ENCODE results near the gene NEURL3.

NEURL3 gene

DNA sequence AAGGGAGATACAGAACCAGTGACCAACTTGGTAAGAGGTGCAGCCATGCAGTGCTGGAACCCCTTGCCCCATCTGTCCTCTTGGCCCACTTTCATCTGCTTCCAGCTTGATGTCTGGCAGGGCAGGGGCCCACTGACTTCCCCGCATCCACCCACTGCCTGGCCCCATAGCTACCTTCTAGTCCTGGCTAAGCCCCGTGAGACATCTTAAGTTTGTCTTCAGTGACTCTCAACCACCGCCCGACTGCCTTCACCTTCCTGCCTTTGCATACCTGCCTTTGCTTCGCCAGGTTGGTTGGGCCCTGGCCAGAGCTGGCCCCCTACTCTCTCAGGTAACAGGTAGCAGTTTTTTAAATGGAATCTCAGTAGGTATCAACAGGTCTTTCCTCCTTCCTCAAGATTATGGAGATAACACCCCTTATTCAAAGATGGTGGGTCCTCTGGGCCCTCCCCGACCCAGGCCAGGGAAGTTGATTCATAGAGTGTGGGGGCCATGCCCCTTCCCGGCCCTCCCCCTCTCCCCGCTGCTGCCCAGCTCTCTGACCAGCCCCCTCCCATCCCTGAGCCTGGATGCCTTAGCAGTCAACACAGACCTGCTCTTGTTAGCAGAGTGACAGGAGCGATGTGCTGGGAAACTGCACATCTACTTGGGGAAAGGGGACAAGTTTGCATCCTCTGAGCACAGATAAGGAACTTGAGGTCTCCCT is 34.2 kb upstream of the NEURL3 start:
- no peak for DNase-seq

DNA sequence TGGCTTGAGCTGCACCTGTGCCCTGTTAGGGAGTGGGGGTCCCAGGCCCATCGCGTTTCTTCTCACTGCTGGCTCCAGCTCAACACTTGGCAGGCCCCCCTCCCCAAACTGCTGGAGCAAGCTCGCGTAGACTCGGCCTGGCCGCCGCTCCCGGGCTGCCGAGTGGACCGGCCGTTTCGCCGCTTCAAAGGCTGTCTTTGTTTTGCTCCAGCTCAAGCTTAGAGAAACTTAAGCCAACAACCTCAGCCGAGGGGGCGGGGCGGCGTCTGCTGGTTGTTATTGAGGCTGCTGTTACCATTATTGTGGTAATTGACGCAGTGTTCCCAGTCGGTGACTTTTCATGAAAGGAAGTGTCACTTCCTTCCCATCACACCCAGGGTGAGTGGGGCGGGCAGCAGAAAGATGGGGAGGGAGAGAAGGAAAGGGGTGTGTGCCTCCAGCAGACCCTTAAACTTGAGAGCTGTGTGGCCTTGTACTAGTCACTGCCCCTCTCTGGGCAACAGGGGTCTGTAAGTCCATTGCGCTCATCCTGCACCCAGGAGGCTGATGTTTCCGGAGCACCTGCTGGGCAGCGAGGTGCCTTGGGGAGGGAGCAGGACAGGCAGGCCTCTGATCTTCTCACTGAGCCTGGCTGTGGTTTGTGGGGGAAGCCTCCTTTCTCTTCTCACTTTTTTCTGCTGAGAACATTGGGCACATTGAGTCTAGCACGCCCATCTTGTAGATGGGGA is 33.5 kb upstream of the NEURL3 start:
- peak; percentile 80 for DNase-seq

DNA sequence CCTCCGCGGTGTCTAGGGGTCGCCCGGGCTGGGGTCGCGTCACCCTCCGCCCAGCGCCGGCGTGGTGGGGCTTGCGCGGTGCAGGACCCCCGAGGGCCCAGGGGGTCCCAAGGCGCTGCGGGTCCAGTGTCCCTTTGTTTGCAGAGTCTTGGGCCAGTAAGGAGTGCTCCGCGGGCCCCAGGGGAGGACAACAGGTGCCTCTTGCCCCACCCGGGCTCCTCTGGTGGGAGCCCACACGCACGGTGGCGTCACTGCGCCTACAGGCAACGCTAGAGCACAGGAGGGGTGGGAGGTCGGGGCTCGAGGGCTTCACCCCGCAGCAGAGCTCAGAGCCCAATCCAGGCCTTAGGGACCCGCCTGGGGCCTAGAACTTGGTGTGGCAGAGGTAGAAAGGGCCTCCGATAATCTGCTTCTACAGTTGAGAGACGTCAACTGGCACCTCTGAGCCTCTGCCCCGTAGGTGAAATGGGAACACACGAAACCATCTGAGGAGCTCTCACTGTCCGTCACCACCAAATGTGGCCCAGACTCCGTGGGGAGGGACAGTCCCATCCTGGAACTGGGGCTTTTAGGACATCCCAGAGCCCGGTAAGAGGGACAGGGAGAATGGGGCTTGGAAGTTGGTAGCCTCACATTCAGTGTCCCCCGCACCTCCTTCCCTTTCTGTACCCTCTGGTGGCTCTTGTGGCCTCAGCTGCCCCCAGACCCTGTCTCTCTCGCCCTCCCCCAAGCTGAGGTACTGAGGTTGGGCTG is 32.8 kb upstream of the NEURL3 start:
- no peak for DNase-seq

DNA sequence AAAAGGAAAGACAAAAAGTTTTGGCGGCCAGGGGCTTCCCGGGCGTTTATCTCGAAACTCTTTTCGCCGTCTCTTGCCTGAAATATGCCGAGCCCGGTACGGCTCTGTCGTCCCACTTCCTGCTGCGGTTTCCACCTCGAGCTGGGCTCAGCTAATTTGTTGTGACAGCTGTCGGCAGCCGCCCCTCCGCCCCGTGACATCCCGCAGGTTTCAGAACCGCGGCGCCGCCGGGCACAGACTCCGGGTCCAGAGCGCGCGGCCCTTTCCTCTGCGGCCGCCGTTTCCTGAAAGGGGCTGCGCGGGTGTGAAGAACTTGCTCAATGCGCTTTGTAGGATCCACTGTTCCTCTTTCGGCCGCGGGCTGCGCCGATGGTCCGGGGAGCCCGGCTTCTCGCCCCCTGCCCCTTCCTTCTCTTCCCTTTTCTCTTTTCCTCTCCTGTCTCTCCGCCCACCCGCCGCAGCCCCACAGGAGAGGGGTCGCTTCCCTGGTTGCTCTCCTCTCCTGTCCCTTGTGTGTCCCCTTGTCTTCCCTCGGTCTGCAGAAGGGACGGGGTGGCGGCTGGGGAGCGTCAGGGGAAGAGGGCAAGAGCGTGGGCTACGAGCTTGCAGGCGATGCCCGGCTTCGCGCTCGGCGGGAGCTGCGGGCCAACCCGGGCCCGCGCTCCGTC is 32.0 kb upstream of the NEURL3 start:
- DNase-seq: peak; percentile 33

DNA sequence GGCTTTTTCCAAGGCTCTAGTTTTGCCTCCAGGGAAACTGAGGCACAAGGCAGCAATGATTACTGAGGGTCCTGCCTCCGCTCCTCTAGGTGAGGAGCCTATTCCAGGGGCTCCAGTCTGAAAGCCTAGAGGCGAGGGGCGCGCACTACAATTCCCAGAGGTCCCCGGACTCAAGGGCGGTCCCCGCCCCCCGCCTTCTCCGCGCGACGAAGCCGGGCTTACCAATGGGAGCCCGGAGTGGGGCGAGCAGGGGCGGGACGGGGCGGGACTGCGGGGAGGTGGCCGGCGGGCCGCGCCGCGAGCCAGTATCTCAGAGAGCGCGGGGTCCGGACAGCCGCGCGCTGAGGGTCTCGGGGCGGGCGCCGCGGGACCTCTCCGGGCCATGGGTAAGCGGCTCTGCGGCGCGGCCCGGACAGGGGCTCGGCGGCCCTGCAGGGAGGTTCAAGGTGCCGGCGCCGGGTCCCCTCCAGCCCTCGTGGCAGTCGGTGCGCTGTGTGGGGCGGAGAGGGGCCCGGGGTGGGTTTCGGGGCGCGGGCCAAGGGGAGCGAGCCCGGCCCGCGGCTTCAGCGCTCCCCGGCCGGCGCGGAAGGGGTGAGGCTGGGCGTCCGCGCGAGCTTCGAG is 31.4 kb upstream of the NEURL3 start, which contains the start of gene ARID5A:
Gene ARID5A, plus strand, starts transcription at position 308 of the 621 bp plus-strand sequence. Its CDS starts 75 bp downstream, at position 383.
- peak; percentile 92 for DNase-seq

DNA sequence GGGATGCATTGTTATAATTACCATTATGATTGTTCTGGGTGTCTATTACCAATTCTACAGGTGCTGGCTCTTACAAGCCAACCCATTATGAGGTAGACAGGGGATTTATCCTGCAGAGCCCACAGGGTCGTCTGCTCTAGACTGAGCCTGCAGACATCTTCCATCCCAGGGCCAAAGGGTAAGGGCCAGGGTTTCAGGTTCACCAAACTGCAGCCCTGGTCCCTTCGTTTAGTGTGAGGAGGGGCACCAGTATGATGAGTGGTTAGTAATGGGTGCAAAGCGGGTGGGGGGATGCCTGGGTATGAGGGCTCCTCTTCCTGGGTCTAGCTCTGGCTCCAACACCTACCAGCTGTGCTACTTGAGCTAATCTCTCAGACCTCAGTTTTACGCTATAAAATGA is 30.2 kb upstream of the NEURL3 start:
- no peak for DNase-seq

DNA sequence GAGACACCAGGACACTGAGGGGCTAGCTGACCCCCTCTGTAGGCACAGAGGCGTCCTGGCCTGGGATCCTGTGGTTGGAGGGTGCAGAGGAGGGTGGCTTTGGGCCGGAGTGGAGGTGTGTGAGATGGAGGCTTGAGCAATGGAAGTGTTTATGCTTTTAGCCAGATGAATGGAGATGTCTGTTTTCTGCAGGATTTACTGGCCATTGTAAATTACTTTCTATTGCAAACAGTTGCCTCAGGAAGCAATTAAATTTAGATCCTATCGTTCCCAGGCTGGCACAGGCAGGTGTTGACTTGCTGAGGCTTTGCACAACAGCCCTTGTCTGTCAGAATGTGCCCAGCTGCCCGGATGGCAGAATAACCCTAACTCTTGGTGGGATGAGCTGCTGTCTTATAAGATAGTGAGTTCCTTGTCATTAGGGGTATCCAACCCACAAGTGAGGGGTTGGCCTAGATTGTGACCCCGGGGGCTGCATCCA is 29.6 kb upstream of the NEURL3 start:
- no peak for DNase-seq

DNA sequence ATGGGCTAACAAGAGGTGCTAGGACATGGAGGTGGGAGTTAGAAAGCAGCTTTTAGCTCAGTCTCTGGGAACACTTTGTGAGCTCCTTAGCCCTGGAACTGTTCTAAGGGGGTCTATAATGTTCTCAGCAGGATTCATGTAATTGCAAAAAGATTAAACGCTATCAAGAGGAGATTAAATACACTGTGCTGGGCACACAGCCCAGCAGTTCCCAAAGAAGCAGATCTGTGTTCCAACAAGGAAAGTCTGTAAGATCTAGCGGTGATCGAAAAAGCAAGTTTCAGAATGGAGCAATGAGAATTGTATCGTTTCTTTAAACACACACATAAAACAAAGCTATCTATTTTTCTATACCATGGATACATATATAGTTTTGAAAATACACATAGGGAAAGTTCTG is 29.0 kb upstream of the NEURL3 start:
- DNase-seq: no peak

DNA sequence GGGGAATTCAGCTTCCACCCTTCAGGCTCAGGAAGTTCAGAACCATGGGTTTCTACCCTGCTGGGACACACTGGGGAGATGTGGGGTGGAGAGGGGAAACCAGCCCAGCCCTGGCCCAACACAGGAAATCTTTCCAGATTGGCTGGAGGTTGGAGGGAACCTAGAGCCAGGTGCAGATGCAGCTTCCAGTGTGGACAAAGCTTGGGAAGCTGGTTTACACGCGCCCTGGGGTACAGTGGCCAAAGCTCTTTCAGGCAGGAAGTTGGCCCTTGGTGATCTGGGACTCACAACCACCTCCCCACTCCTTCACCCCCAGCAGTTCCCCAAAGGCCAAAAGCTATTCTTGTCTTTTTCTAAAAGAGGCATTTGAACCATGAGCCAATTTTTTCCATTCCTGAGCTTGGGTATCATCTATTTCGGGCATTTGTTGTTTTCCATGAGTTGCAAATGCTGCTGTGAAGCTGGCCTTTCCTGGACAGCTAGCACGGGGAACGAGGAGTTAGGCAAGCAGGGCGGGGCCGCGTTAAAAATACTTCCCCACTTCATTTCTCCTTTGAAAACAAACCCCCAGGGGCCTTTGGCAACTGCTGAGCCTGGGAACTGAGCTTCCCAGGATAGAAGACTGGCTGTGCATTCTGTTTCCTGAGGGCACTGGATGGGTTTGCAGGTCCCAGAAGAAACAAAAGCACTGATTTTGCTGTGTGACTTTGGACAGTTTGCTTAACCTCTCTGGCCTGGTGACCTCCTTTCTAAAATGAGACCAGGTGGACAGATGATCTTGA is 28.3 kb upstream of the NEURL3 start:
- DNase-seq: peak; percentile 19

DNA sequence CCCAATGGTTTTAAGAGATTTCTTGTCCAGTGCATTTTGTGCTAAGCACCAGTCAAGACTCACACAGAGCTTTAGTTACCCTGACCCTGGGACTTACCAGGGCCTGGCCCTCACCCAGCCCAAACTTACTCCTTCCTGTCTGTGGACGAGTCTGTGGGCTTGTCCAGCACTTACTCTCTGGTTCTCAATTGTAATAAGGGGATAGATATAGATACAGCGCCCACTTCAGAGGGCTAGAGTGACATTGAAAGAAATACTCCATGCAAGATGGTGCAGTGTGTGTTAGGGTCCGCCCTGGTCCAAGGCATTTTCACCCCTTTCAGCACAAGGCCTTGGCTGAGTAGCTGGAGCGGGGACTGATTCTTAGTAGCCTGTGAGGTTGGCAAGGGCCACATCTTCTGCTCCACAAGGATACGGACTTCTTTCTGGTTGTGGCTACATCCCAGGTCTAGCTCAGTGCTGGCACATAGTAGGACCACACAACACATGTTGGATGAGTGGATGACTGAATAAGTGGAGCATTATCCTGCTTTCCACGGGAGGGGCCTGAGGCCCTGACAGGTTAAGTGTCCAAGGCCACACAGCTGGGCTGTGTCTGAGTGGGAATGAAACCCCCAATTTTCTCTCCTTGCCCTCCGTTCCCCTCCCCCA is 27.6 kb upstream of the NEURL3 start:
- no peak for DNase-seq

DNA sequence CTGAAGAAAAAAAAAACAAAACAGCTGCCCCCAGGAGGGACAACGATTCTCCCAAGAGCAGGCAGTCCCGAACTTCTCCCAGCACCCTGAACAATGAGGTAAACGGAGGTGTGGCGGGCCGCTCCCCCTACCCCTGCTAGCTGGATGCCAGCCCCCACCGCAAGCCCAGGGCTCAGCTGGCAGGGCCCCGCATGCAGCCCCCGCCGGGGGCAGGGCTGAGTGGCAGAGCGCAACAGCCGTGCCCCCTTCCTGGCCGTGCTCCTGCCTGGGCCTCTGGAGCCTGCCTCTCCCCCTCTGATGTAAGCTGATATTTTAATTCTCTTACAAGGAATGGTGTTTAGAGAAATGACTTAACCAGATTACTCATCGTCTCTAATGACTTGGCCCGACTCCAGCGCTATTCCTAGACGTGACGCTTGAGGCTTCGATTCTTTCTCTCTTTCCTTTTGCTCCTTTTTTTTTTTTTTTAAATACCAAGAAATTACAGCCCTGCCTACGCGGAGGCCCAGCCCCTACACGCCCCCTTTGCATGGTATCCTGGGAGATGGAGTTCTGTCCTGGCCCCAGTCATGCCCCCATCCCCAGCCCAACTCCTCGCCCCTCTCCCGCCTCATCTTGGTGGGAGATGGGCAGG is 26.8 kb upstream of the NEURL3 start:
- DNase-seq: peak; percentile 32

DNA sequence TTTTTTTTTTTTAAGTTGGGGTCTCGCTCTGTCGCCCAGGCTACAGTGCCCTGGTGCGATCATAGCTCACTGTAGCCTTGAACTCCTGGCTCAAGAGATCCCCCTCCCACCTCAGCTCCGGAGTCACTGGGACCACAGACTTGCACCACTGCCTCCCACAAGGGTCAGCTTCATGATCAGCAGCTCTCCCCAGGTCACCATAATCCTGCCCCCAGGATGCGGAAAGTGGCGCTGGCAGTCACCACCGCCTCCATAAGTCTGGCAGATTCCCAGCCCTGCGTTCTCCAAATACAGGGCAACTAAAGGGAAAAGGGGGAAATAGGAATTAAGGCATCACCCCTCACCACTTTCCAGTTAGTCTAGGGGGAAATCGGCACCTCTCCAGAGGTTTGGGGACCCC is 26.2 kb upstream of the NEURL3 start:
- DNase-seq: no peak

DNA sequence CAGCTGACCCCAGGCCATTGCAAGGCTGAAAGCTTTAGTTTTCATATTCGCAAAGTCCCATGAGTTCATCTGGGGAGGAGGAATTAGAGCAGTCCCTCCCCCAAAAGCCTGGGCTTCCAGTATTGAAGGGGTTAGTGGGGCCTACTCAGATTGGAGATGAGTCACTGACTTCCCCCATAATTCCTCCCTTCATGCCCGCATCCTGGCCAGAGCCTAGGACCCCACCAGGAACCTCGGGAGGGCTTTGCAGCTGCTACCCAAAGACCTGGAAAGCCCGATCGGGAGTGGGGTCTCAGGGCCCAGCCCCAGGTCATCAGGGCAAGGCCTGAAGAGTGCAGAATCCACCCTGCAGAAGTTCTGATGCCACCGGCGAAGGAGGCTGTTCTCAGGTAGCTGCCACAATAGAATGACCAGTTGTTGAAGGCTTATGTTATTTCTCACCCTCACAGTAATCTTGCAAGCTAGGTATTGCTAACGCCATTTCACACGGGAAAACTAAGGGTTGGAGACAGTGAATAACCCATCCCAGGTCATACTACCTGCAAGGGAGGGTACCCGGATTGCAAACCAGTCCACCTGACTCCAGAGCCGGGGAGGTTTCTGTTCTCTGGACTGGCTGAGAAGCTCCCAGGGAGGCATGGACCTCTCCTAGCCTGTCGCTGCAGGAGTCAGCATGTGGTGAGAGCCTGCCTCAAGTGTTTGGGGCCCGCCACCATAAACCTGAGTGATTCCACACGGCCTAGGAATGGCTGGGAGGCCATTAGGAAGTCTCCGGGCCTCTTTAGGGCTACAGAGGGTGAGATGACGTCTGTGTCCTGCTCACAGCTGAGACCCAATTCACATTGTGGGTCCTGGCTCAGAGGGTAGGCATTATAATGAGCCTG is 25.6 kb upstream of the NEURL3 start:
- DNase-seq: no peak

DNA sequence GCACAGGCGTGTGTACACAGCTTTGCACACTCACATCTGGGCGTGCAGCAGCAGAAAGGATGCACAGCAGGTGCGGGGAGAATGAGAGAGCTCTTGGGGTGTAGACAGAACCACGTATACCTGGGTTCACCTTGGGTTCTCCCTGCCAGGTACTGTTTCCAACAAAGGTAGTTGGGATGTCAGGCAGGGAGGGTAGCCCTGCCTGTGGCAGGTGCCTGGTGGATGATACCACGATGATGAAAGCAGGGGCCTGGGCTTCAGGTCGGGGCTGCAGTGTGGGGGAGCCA is 24.9 kb upstream of the NEURL3 start:
- no peak for DNase-seq

DNA sequence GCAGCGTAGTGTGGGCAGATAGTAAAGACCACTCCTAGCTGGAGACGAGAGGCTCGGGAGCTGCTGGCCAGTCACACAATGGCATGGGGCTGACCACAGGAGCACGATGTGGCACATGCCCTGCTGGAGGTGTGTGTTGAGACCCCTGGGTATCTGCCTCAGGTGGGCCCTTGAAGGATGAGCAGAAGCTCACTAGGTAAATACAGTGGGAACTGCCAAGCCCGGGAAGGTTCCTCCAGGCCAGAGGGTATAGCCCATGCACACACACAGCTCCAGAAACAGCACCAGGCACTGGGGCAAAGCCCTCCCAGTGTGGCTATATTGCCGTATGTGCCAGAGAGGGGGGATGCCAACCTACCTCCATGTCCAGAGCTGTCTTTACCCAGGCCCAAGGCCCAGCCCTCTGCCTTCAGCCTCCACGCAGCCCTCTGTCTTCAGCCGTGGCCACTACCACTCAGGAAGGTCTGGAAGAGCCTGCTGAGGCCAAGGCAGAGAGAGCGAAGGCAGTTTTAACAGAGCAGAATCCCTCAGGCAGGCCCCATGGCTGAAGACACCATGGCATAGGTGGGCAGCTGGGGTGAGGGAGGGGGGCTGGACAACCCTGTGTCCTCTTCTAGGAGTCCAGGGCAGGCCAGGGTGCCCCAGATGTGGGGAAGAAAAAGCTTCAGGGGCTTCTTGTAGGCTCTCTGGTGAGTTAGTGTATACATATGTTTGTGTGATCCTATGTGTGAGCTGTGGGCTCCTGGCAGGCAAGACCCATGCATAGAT is 24.4 kb upstream of the NEURL3 start:
- DNase-seq: no peak

DNA sequence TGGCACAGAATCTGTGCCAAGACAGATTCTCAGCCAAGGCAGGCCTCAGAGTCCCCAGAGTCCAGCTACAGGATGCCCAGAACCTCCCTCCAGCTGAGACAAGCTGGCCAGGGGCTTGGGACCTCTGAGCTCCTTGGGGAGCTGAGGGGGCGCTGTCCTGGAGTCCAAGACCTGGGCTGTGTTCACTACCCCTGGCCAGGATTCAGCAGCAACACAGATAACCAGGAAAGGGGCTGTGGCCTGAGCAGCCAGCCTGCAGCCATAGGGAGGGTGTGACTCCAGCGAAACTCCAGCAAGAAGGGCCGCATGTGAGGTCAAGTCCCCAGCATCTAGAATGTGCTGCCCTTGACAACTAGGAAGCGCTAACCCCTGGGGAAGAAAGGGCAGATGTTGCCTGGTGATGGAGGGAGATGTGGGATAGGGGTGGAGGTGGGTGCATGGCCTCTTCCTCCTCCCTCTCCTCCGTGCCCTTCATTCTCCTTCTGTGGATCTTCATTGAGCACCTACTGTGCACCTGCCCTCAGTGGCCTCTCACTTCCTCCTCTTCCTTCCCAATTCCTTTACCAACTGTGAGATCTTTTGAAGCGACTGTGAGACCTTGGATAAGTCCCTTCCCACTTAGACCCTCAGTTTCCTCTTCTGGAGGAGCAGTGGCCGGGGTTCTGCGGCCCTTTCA is 23.7 kb upstream of the NEURL3 start:
- no peak for DNase-seq

DNA sequence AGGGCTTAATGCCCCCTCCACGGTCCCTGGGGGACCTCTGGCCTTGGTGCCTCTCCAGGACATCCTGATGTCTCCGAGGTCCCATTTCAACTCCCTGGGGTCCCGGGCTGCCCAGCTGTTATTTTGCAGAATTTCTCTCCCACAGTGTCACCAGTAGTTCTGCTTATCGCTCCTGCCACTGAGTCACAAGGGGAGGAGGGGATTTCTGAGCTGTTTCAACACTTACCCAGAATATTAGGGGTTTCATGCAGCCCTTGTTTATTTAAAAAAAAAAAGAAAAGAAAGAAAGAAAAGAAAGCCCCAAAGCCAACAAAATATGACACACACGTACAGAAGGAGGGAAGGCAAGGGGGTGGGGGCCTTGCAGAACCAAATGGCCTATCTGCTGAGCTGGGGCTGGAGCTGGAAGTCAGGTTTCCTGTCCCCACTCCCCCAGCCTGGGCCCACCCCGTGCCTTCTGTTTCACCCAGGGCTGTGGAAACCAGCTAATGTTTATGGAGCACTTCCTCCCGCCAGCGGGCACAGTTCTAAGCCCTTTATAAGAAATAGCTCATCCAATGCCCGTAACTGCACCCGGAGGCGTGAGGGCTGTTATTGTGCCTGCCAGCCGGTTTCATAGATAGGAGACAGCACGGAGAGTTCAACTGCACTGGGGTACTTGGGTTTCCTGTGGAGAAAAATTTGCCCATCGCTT is 23.0 kb upstream of the NEURL3 start:
- DNase-seq: peak; percentile 16
